Mucosa of rectum (tissue), 2 donors: ENCODE results near the gene AP3B1.

Experiments
- H3K27ac ChIP-seq, 2 donors: one replicate each; pipeline ENCODE4 v1.7.0; 2013; ENCODE audit warnings: inconsistent platforms in 2 of 2, low read depth in 2 of 2, low read length in 2 of 2
- H3K27me3 ChIP-seq, 2 donors: one replicate each; pipeline ENCODE4 v1.7.0; 2013; ENCODE audit warnings: low read length in 2 of 2; ENCODE audit not compliant: control insufficient read depth in 2 of 2, insufficient read depth in 2 of 2
- H3K36me3 ChIP-seq, 2 donors: one replicate each; pipeline ENCODE4 v1.7.0; 2013; ENCODE audit warnings: low read length in 2 of 2; ENCODE audit not compliant: control insufficient read depth in 2 of 2, insufficient read depth in 2 of 2
- H3K4me1 ChIP-seq, 2 donors: one replicate each; pipeline ENCODE4 v1.7.0; 2013; ENCODE audit warnings: low read length in 2 of 2, mild to moderate bottlenecking in 1 of 2; ENCODE audit not compliant: control insufficient read depth in 2 of 2, insufficient read depth in 2 of 2
- H3K4me3 ChIP-seq, 2 donors: one replicate each; pipeline ENCODE4 v1.7.0; 2013; ENCODE audit warnings: low read length in 2 of 2
- H3K9ac ChIP-seq, 2 donors: one replicate each; pipeline ENCODE4 v1.7.0; 2013; ENCODE audit warnings: low read length in 2 of 2, low read depth in 1 of 2, mild to moderate bottlenecking in 1 of 2
- H3K9me3 ChIP-seq, 2 donors: one replicate each; pipeline ENCODE4 v1.7.0; 2013; ENCODE audit warnings: low read length in 2 of 2; ENCODE audit not compliant: control insufficient read depth in 2 of 2
- donor health status: healthy.
- donor health status: Normal muscosa, but diverticular disease.

Gene AP3B1

DNA sequence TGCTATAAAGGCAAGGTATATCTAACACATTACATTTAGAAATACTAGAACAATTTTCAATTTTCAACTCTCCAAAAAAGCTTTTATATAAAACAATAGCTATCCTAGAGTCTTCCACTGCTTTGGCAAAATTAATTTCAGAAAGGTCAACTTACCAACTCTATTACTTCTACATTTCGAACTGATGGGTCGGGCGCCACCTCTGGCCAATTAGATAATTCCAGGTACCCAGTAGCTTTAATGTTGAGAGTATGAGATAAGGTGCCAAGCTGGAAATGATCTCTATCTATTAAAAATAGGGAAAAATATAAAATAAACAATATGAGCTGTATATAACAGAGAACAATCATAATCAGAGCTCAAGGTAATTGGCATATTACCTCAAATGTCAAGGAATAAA is 166.6 kb downstream of the AP3B1 start:
- Histone ChIP-seq H3K27me3 (no peaks in the 10 kb centered on the region), H3K36me3 (peaks cover under 1 to 3% of the 10 kb centered on the region in 2 donors), H3K27ac (no peak overlapping the region), H3K9me3 (no peaks in the 10 kb centered on the region), H3K4me1 (no peaks in the 10 kb centered on the region), H3K9ac (no peak overlapping the region), H3K4me3 (no peak overlapping the region)

- no peaks in the 10 kb centered on the region for H3K27me3 ChIP-seq
- no peak overlapping the region for H3K9ac ChIP-seq
- H3K27ac ChIP-seq: no peak overlapping the region
- H3K4me3 ChIP-seq: no peak overlapping the region
- H3K36me3 ChIP-seq: peaks cover 0 to 3% of the 10 kb centered on the region in 2 donors
- H3K9me3 ChIP-seq: no peaks in the 10 kb centered on the region
- no peaks in the 10 kb centered on the region for H3K4me1 ChIP-seq
Measured at GRCh38 chr5:78126536-78126935, 168.0 kb downstream of the AP3B1 start.

- no peak overlapping the region for H3K9ac ChIP-seq
- no peak overlapping the region for H3K27ac ChIP-seq
- peaks cover 11 to 14% of the 10 kb centered on the region in 2 donors for H3K36me3 ChIP-seq
Measured at GRCh38 chr5:78116167-78116566, 178.3 kb downstream of the AP3B1 start.

GRCh38 chr5:78113689-78114264 is 180.7 kb downstream of the AP3B1 start:
- H3K9me3 ChIP-seq: no peaks in the 10 kb centered on the region
- H3K4me1 ChIP-seq: no peaks in the 10 kb centered on the region
- no peaks in the 10 kb centered on the region for H3K27me3 ChIP-seq
- peaks cover 11 to 14% of the 10 kb centered on the region in 2 donors for H3K36me3 ChIP-seq
- H3K9ac ChIP-seq: no peak overlapping the region
- H3K27ac ChIP-seq: no peak overlapping the region
- no peak overlapping the region for H3K4me3 ChIP-seq

More at GRCh38 chr5:78116167-78116566, 178.3 kb downstream of the AP3B1 start:
- Histone ChIP-seq H3K4me1 (no peaks in the 10 kb centered on the region), H3K9me3 (no peaks in the 10 kb centered on the region), H3K4me3 (no peak overlapping the region), H3K27me3 (no peaks in the 10 kb centered on the region)

DNA sequence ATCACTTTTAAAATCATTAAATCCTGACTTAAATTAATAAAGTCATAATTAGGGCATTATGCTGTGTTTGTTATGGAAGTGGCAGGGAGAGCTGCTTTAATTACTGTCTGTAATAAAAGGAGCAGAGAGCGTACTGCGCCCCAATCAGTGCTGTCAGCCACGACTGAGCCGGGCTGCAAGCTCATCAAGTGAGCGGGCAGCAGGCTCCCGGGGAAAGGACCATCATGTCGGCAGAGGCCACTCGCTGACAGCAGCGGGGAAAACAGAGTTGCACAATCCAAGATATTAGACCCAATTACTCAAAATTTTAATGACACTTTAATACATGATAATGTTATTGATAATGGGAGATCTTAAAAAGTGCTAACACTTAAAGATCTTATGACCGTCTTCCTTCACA is 181.6 kb downstream of the AP3B1 start:
- Histone ChIP-seq H3K36me3 (peaks cover 11 to 14% of the 10 kb centered on the region in 2 donors), H3K9me3 (no peaks in the 10 kb centered on the region), H3K9ac (no peak overlapping the region), H3K4me3 (no peak overlapping the region), H3K27me3 (no peaks in the 10 kb centered on the region), H3K4me1 (no peaks in the 10 kb centered on the region), H3K27ac (no peak overlapping the region)

- H3K27ac ChIP-seq: no peak overlapping the region
- H3K27me3 ChIP-seq: no peaks in the 10 kb centered on the region
- peaks cover 19 to 21% of the 10 kb centered on the region in 2 donors for H3K36me3 ChIP-seq
- no peaks in the 10 kb centered on the region for H3K4me1 ChIP-seq
- no peak overlapping the region for H3K9ac ChIP-seq
- H3K9me3 ChIP-seq: no peaks in the 10 kb centered on the region
- no peak overlapping the region for H3K4me3 ChIP-seq
Measured at GRCh38 chr5:78109891-78110324, 184.6 kb downstream of the AP3B1 start.

DNA sequence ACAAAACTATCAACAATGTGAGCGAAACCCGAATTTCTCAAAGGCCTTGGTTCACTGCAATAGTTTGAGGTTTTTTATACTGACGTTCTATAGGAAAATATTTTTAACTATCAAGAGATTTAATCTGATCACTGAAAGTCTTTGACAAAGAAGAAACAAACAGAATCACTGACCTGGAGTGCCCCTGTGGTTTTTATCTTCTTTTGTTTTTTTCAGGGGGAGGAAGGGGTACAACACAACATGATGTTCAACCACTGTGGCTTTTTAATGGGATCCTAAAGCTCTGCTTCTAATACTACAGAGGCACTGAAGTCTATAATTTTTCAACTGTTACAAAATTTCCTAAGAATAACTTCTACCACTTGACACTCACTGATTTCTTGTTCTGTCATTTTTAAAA is 185.9 kb downstream of the AP3B1 start:
- peaks cover 11 to 14% of the 10 kb centered on the region in 2 donors for H3K36me3 ChIP-seq
- H3K4me3 ChIP-seq: no peak overlapping the region
- H3K9ac ChIP-seq: no peak overlapping the region
- no peaks in the 10 kb centered on the region for H3K9me3 ChIP-seq
- no peaks in the 10 kb centered on the region for H3K4me1 ChIP-seq
- H3K27me3 ChIP-seq: no peaks in the 10 kb centered on the region
- H3K27ac ChIP-seq: no peak overlapping the region

DNA sequence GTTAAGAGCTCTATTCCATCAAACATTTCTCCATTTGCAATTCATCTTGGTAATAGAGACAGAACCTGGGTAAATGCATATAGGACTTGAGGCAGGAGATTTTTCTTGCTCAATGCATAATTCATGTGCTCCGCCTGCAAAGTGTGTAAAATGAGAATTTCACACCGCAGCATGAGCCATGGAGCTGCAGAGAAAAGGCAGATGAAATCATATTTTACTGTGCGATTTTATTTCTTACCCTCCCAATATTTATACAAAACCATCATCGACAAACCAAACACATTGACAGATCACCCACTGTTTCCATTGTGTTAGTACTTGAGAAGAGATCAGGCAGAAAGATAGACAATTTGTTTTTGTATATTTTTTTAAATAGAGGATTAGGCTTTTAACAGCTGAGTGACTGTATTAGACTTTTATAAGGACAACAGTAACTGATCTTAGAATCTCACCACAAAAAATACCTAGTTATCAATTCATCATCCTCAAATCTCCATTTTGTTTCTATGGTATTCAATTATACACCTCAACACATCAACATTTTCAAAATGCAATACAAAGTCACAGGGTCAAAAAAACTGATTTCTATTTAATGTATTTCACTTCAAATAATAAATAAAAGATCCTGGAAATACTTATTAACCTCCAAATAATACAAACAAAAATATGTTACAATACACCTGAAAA is 191.1 kb downstream of the AP3B1 start:
- H3K36me3 ChIP-seq: peaks cover 22 to 28% of the 10 kb centered on the region in 2 donors
- H3K9ac ChIP-seq: no peak overlapping the region
- H3K27ac ChIP-seq: no peak overlapping the region
- no peak overlapping the region for H3K4me3 ChIP-seq
- H3K9me3 ChIP-seq: no peaks in the 10 kb centered on the region
- no peaks in the 10 kb centered on the region for H3K27me3 ChIP-seq
- H3K4me1 ChIP-seq: no peaks in the 10 kb centered on the region

DNA sequence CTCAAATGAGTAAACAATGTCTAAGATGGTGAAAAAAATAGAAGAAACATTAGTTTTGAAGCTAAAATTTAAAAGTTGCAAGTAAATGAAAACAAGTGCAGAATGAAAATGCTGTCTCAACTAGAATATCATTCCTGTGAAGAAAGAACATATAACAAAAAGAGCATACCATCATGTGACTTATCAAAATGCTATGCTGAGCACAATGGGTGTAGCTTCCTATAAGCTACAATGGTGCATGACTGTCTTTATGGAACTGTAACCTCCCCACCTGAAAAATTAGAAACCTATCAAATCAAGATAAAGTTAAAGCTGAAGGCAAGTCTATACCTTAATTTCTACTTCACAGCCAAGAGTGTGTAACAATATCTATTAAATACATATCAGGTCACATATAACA is 192.0 kb downstream of the AP3B1 start:
- no peaks in the 10 kb centered on the region for H3K9me3 ChIP-seq
- H3K36me3 ChIP-seq: peaks cover 23 to 28% of the 10 kb centered on the region in 2 donors
- no peak overlapping the region for H3K27ac ChIP-seq
- no peaks in the 10 kb centered on the region for H3K27me3 ChIP-seq
- H3K4me1 ChIP-seq: no peaks in the 10 kb centered on the region
- no peak overlapping the region for H3K9ac ChIP-seq
- H3K4me3 ChIP-seq: no peak overlapping the region

GRCh38 chr5:78095125-78095524 is 199.4 kb downstream of the AP3B1 start:
- no peak overlapping the region for H3K4me3 ChIP-seq
- no peak overlapping the region for H3K27ac ChIP-seq
- no peaks in the 10 kb centered on the region for H3K4me1 ChIP-seq
- H3K9me3 ChIP-seq: no peaks in the 10 kb centered on the region
- no peak overlapping the region for H3K9ac ChIP-seq
- peaks cover 10 to 20% of the 10 kb centered on the region in 2 donors for H3K36me3 ChIP-seq
- no peaks in the 10 kb centered on the region for H3K27me3 ChIP-seq
